Adrenal gland (tissue), 12 donors: ENCODE results near the gene RETREG1. TPM values are rescaled to one million over a fixed set of nuclear protein-coding genes. Genes with fewer than 3 reads are reported as not detected.

Source experiments
- DNase-seq, 7 donors: peaks; one replicate each; pipeline ENCODE4 v3.0.0-alpha.2; 2019 to 2020
- H3K27ac ChIP-seq, 5 donors: fragments of 200-600 bp; sonication (generic) in 4 of 5; 1 replicate in 3 of 5; 2 replicates in 2 of 5; pipeline versions ENCODE4 v1.5.1 to v1.8.0; 2016 to 2020; ENCODE audit warnings: mild to moderate bottlenecking in 1 of 5
- H3K27me3 ChIP-seq: fragments of 200-600 bp; 2 replicates; pipeline ENCODE4 v1.8.0; 2021
- H3K36me3 ChIP-seq, 2 donors: fragments of 200-600 bp; replicated peaks in 1 of 2; 1 replicate in 1 of 2; 2 replicates in 1 of 2; pipeline versions ENCODE4 v1.5.1 to v1.8.0; 2018 to 2022
- H3K4me1 ChIP-seq, 2 donors: fragments of 200-600 bp; replicated peaks in 1 of 2; 1 replicate in 1 of 2; 2 replicates in 1 of 2; pipeline versions ENCODE4 v1.5.1 to v1.8.0; 2018 to 2021
- H3K4me3 ChIP-seq, 4 donors: fragments of 200-600 bp; sonication (generic) in 3 of 4; one replicate each; pipeline ENCODE4 v1.5.1; 2016 to 2018
- H3K9me3 ChIP-seq, 3 donors: fragments of 200-600 bp; sonication (generic) in 1 of 3; replicated peaks in 1 of 3; 1 replicate in 2 of 3; 2 replicates in 1 of 3; pipeline versions ENCODE4 v1.5.1 to v1.8.0; 2016 to 2021
- CTCF ChIP-seq, 6 experiments: fragments of 450-650 bp in 4 of 6; fragments of 200-600 bp in 2 of 6; sonication (generic) in 1 of 6; IDR thresholded peaks; 1 replicate in 5 of 6; 2 replicates in 1 of 6; pipeline versions ENCODE4 v1.5.1 to v1.8.0; 2016 to 2021; ENCODE audit warnings: antibody characterized with exemption in 6 of 6, mild to moderate bottlenecking in 2 of 6, moderate library complexity in 1 of 6
- POLR2A ChIP-seq, 2 donors: fragments of 450-650 bp; IDR thresholded peaks; one replicate each; pipeline ENCODE4 v1.6.1; 2017; ENCODE audit warnings: antibody characterized with exemption in 2 of 2, mild to moderate bottlenecking in 2 of 2, moderate library complexity in 1 of 2
- WGBS, 4 donors: extraction: QIAGEN DNeasy Blood & Tissue Kit in 2 of 4; methylation state at CpG; one replicate each; pipeline versions ENCODE4 v1.1.5 to v1.1.7; 2013 to 2017; 5-methylcytosine and 5-hydroxymethylcytosine counted together
- intact Hi-C, 2 donors: fragments of 100-400 bp; cut with DNase I; formaldehyde crosslinking; loops; one replicate each; pipeline versions ENCODE4 v1.14.1 to v1.15.0; 2022 to 2023
- polyA plus RNA-seq, 3 donors: library from polyadenylated mRNA; stranded (reverse); fragments of 200-250 nt in 2 of 3; fragments of 350-450 nt in 1 of 3; fragmentation: Illumina TruSeq in 1 of 3; extraction: RNeasy Lipid Tissue Mini Kit (QIAGEN cat#74804) in 1 of 3; gene quantifications; one replicate each; pipeline ENCODE4 v1.2.3, GENCODE V29; 2013 to 2014
- total RNA-seq, 9 donors: library from RNA; depleted of rRNA in 4 of 9; stranded (reverse); fragments of >200 nt in 4 of 9; fragments of 120-200 nt in 1 of 9; fragmentation: NEBNext Ultra II Directional in 1 of 9; extraction: Animal tissue kit (Norgen Biotek cat#: 25700) in 1 of 9; gene quantifications; one replicate each; pipeline versions ENCODE4 v1.1.0 to v1.2.4, GENCODE V29; 2013 to 2023
- donor health status: healthy with polysubstance abuse.
- donor health status: Bipolar disorder and iron deficiency.
- donor health status: DM: yes; HTN: yes; CAD: no.
- donor health status: DM: no; HTN: no; CAD: no.
- donor health status: DM: no; HTN: no; CAD: no.
- donor health status: DM: yes; HTN: yes; CAD: no.

RETREG1 gene
- total and polyA plus RNA-seq, 12 donors, result 0.06 to 5.9 (median 2.1) TPM

- Histone ChIP-seq H3K36me3 (no peaks in the 10 kb centered on the region), H3K4me1 (no peaks in the 10 kb centered on the region), H3K27ac (no peak overlapping the region), H3K4me3 (no peak overlapping the region), H3K27me3 (no peaks in the 10 kb centered on the region), H3K9me3 (no peaks in the 10 kb centered on the region)
- WGBS, 4 donors, result 87 to 100% (median 92%) methylated on average over 2 of the region's 2 CpGs
- TF ChIP-seq CTCF (IDR thresholded peaks at IDR 0.05), result no peak
- no peak for TF ChIP-seq POLR2A (IDR thresholded peaks at IDR 0.05)
- DNase-seq, result no peak
- intact Hi-C loops, result no loop called here
These were observed 129.3 kb downstream of the RETREG1 start for GRCh38 chr5:16487456-16487855.

- no peak for TF ChIP-seq POLR2A (IDR thresholded peaks at IDR 0.05)
- no peak for TF ChIP-seq CTCF (IDR thresholded peaks at IDR 0.05)
- Histone ChIP-seq H3K9me3 (no peaks in the 10 kb centered on the region), H3K4me1 (no peaks in the 10 kb centered on the region), H3K36me3 (no peaks in the 10 kb centered on the region), H3K27ac (no peak overlapping the region), H3K27me3 (no peaks in the 10 kb centered on the region), H3K4me3 (no peak overlapping the region)
- 68 to 86% (median 85%) methylated on average over 4 of the region's 4 CpGs for WGBS, 4 donors
- intact Hi-C loops, result no loop called here
- no peak for DNase-seq
These were observed 130.1 kb downstream of the RETREG1 start for GRCh38 chr5:16486711-16487111.

GRCh38 chr5:16485656-16486055 is 131.1 kb downstream of the RETREG1 start:
- no peak for DNase-seq
- Histone ChIP-seq H3K36me3 (no peaks in the 10 kb centered on the region), H3K27ac (no peak overlapping the region), H3K4me3 (no peak overlapping the region), H3K9me3 (no peaks in the 10 kb centered on the region), H3K4me1 (no peaks in the 10 kb centered on the region), H3K27me3 (no peaks in the 10 kb centered on the region)
- intact Hi-C loops, result no loop called here
- TF ChIP-seq POLR2A (IDR thresholded peaks at IDR 0.05) (no peak), CTCF (IDR thresholded peaks at IDR 0.05) (no peak)

GRCh38 chr5:16484081-16484480 is 132.7 kb downstream of the RETREG1 start:
- no peak for DNase-seq
- TF ChIP-seq POLR2A (IDR thresholded peaks at IDR 0.05) (no peak), CTCF (IDR thresholded peaks at IDR 0.05) (no peak)
- Histone ChIP-seq H3K36me3 (no peaks in the 10 kb centered on the region), H3K27ac (no peak overlapping the region), H3K4me1 (no peaks in the 10 kb centered on the region), H3K27me3 (no peaks in the 10 kb centered on the region), H3K9me3 (no peaks in the 10 kb centered on the region), H3K4me3 (no peak overlapping the region)
- intact Hi-C loops, result no loop called here
- WGBS, 4 donors, result 65 to 85% (median 76%) methylated on average over 1 of the region's 1 CpG
